ENCODE data around the gene GLS.

The GLS gene

DNA sequence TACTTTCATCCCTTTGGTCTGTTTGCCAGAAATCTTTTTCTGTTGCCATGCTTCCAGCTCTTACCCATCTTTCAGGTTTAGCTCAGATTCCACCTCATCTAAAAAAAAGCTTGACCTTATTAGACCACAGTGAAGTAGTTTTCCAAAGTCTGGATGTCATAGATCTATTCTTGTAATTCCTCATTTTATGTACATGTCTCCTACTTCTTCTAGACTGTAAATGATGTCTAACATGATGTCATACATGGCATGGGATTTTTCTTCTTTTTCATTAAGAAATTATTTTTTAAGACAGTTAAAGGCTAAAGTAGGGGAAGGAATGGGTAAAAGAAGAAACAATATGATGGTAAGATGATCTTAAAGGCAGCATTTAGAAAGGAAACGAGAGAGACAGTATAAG, 11.3 kb downstream of the GLS start:
- H3K4me3 ChIP-seq (ENCODE audit: low read length), result no peak overlapping the region
- no peaks in the 10 kb centered on the region for H3K27me3 ChIP-seq (ENCODE audit: control insufficient read depth, insufficient read depth, low read length)
- H3K27ac ChIP-seq (ENCODE audit: low read depth, low read length), result no peak overlapping the region
- no peaks in the 10 kb centered on the region for H3K36me3 ChIP-seq (ENCODE audit: control insufficient read depth, insufficient read depth, low read length)
- H3K9ac ChIP-seq (ENCODE audit: low read length), result no peak overlapping the region
- peaks cover 21% of the 10 kb centered on the region for H3K4me1 ChIP-seq (ENCODE audit: control insufficient read depth, insufficient read depth, low read length)

DNA sequence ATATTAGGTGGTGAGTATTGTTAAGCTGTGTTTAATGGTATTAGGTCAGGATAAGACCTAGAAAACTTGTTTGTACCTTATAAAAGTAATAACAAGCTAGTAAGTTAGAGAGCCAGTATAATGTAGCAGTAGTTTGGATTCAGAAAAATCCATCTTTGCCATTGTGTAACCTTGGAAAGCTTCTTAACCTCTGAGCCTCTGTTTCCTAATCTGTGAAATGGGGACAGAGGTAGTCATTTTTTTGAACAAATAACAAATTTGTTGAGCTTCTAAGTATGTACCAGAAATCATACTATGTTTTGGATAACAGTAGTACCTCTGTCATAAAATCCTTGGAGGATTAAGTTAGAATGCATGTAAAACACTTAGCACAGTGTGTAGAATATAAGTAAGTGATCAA, 12.5 kb downstream of the GLS start:
- Histone ChIP-seq H3K27me3 (ENCODE audit: control insufficient read depth, insufficient read depth, low read length) (no peaks in the 10 kb centered on the region), H3K4me1 (ENCODE audit: control insufficient read depth, insufficient read depth, low read length) (peaks cover 14% of the 10 kb centered on the region), H3K27ac (ENCODE audit: low read depth, low read length) (no peak overlapping the region), H3K36me3 (ENCODE audit: control insufficient read depth, insufficient read depth, low read length) (no peaks in the 10 kb centered on the region), H3K9ac (ENCODE audit: low read length) (no peak overlapping the region), H3K4me3 (ENCODE audit: low read length) (no peak overlapping the region)

- H3K36me3 ChIP-seq (ENCODE audit: control insufficient read depth, insufficient read depth, low read length), result no peaks in the 10 kb centered on the region
- peaks cover 8% of the 10 kb centered on the region for H3K4me1 ChIP-seq (ENCODE audit: control insufficient read depth, insufficient read depth, low read length)
- no peak overlapping the region for H3K9ac ChIP-seq (ENCODE audit: low read length)
- no peak overlapping the region for H3K27ac ChIP-seq (ENCODE audit: low read depth, low read length)
- H3K4me3 ChIP-seq (ENCODE audit: low read length), result no peak overlapping the region
- no peaks in the 10 kb centered on the region for H3K27me3 ChIP-seq (ENCODE audit: control insufficient read depth, insufficient read depth, low read length)
Measured at GRCh38 chr2:190896477-190896876, 15.9 kb downstream of the GLS start.

DNA sequence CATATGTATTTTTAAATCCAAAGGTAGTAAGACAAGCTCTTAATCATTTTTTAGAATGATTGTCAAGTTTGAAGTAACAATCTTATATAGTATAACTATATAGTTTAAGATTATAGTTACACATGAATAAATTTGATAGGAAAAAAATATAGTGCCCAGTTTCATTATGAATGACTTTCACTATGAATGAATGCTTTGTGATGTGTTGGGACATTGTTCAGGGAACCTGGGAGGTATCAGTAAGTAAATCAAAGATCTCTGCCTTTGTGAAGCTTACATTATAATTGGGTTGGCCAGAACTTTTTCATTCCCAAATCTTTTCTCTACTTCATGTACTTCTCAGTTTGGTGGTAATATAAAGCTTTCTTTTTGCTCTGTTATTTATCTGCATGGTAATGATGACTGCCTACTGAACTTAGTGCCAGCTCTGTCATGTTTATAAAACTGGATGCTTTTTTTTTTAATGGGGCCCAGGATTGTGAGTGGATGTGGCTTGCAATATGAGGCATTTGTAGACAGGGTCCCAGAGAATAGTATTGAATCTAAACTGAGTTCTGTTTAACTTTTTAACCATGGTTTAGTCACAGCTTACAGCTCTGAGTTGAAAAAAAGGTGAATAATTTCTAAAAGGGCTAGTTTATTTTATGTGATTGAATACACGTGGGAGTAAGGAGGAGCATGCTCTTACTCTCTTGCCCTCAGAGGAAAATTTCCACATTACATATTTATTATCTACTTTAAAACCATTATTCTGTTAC, 23.3 kb downstream of the GLS start:
- peaks cover 3% of the 10 kb centered on the region for H3K4me1 ChIP-seq (ENCODE audit: control insufficient read depth, insufficient read depth, low read length)
- H3K36me3 ChIP-seq (ENCODE audit: control insufficient read depth, insufficient read depth, low read length), result peaks cover 4% of the 10 kb centered on the region
- H3K9ac ChIP-seq (ENCODE audit: low read length), result no peak overlapping the region
- no peak overlapping the region for H3K4me3 ChIP-seq (ENCODE audit: low read length)
- H3K27me3 ChIP-seq (ENCODE audit: control insufficient read depth, insufficient read depth, low read length), result no peaks in the 10 kb centered on the region
- no peak overlapping the region for H3K27ac ChIP-seq (ENCODE audit: low read depth, low read length)

GRCh38 chr2:190904640-190905261, 24.1 kb downstream of the GLS start:
- H3K4me1 ChIP-seq (ENCODE audit: control insufficient read depth, insufficient read depth, low read length), result peaks cover 3% of the 10 kb centered on the region
- H3K27ac ChIP-seq (ENCODE audit: low read depth, low read length), result no peak overlapping the region
- H3K36me3 ChIP-seq (ENCODE audit: control insufficient read depth, insufficient read depth, low read length), result peaks cover 4% of the 10 kb centered on the region
- H3K27me3 ChIP-seq (ENCODE audit: control insufficient read depth, insufficient read depth, low read length), result no peaks in the 10 kb centered on the region
- no peak overlapping the region for H3K9ac ChIP-seq (ENCODE audit: low read length)
- no peak overlapping the region for H3K4me3 ChIP-seq (ENCODE audit: low read length)

GRCh38 chr2:190908532-190908931, 27.9 kb downstream of the GLS start:
- no peaks in the 10 kb centered on the region for H3K36me3 ChIP-seq (ENCODE audit: control insufficient read depth, insufficient read depth, low read length)
- H3K4me1 ChIP-seq (ENCODE audit: control insufficient read depth, insufficient read depth, low read length), result peaks cover 3% of the 10 kb centered on the region
- no peak overlapping the region for H3K27ac ChIP-seq (ENCODE audit: low read depth, low read length)

DNA sequence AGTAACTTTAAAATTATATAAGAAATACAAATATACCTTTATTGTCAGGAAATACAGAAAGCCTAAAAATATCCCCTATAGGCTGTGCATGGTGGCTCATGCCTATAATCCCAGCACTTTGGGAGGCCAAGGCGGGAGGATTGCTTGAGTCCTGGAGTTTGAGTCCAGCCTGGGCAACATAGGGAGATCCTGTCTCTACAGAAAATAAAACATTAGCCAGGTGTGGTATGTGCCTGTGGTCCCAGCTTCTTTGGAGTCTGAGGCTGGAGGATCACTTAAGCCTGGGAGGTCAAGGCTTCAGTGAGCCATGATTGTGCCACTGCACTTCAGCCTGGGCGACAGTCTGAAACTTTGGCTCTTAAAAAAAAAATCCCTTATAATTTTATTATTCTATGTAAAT, 29.1 kb downstream of the GLS start:
- peaks cover under 1% of the 10 kb centered on the region for H3K4me1 ChIP-seq (ENCODE audit: control insufficient read depth, insufficient read depth, low read length)
- no peaks in the 10 kb centered on the region for H3K36me3 ChIP-seq (ENCODE audit: control insufficient read depth, insufficient read depth, low read length)
- no peaks in the 10 kb centered on the region for H3K27me3 ChIP-seq (ENCODE audit: control insufficient read depth, insufficient read depth, low read length)
- no peak overlapping the region for H3K27ac ChIP-seq (ENCODE audit: low read depth, low read length)
- H3K9ac ChIP-seq (ENCODE audit: low read length), result no peak overlapping the region
- H3K4me3 ChIP-seq (ENCODE audit: low read length), result no peak overlapping the region

More at GRCh38 chr2:190908532-190908931, 27.9 kb downstream of the GLS start:
- Histone ChIP-seq H3K9ac (ENCODE audit: low read length) (no peak overlapping the region), H3K4me3 (ENCODE audit: low read length) (no peak overlapping the region), H3K27me3 (ENCODE audit: control insufficient read depth, insufficient read depth, low read length) (no peaks in the 10 kb centered on the region)

GRCh38 chr2:190910341-190911136, 29.9 kb downstream of the GLS start:
- Histone ChIP-seq H3K27ac (ENCODE audit: low read depth, low read length) (no peak overlapping the region), H3K9ac (ENCODE audit: low read length) (no peak overlapping the region), H3K36me3 (ENCODE audit: control insufficient read depth, insufficient read depth, low read length) (no peaks in the 10 kb centered on the region), H3K4me3 (ENCODE audit: low read length) (no peak overlapping the region), H3K27me3 (ENCODE audit: control insufficient read depth, insufficient read depth, low read length) (no peaks in the 10 kb centered on the region), H3K4me1 (ENCODE audit: control insufficient read depth, insufficient read depth, low read length) (no peaks in the 10 kb centered on the region)

- H3K4me3 ChIP-seq (ENCODE audit: low read length), result no peak overlapping the region
- no peaks in the 10 kb centered on the region for H3K4me1 ChIP-seq (ENCODE audit: control insufficient read depth, insufficient read depth, low read length)
- H3K36me3 ChIP-seq (ENCODE audit: control insufficient read depth, insufficient read depth, low read length), result peaks cover 2% of the 10 kb centered on the region
- H3K9ac ChIP-seq (ENCODE audit: low read length), result no peak overlapping the region
- no peaks in the 10 kb centered on the region for H3K27me3 ChIP-seq (ENCODE audit: control insufficient read depth, insufficient read depth, low read length)
- H3K27ac ChIP-seq (ENCODE audit: low read depth, low read length), result no peak overlapping the region
Measured at GRCh38 chr2:190911813-190912212, 31.2 kb downstream of the GLS start.

GRCh38 chr2:190912726-190913125, 32.1 kb downstream of the GLS start:
- Histone ChIP-seq H3K27ac (ENCODE audit: low read depth, low read length) (no peak overlapping the region), H3K4me1 (ENCODE audit: control insufficient read depth, insufficient read depth, low read length) (no peaks in the 10 kb centered on the region), H3K4me3 (ENCODE audit: low read length) (no peak overlapping the region), H3K9ac (ENCODE audit: low read length) (no peak overlapping the region), H3K36me3 (ENCODE audit: control insufficient read depth, insufficient read depth, low read length) (peaks cover 2% of the 10 kb centered on the region), H3K27me3 (ENCODE audit: control insufficient read depth, insufficient read depth, low read length) (no peaks in the 10 kb centered on the region)

DNA sequence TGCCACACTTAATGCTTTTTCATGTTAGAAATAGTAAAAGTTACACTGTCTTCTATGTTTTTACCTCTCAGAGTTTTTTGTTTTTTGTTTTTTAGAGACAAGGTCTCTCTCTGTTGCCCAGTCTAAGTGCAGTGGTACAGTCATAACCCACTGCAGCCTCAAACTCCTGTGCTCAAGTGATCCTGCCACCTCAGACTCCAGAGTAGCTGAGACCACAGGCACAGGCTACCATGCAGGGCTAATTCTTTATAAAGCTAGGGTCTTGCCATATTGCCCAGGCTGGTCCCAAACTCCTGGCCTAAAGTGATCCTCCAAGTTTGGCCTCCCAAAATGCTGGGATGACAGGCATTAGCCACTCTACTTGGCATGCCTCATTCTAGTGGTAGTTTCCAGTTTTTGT, 33.1 kb downstream of the GLS start:
- H3K4me3 ChIP-seq (ENCODE audit: low read length), result no peak overlapping the region
- no peaks in the 10 kb centered on the region for H3K4me1 ChIP-seq (ENCODE audit: control insufficient read depth, insufficient read depth, low read length)
- peaks cover 2% of the 10 kb centered on the region for H3K36me3 ChIP-seq (ENCODE audit: control insufficient read depth, insufficient read depth, low read length)
- H3K27ac ChIP-seq (ENCODE audit: low read depth, low read length), result no peak overlapping the region
- no peaks in the 10 kb centered on the region for H3K27me3 ChIP-seq (ENCODE audit: control insufficient read depth, insufficient read depth, low read length)
- H3K9ac ChIP-seq (ENCODE audit: low read length), result no peak overlapping the region

DNA sequence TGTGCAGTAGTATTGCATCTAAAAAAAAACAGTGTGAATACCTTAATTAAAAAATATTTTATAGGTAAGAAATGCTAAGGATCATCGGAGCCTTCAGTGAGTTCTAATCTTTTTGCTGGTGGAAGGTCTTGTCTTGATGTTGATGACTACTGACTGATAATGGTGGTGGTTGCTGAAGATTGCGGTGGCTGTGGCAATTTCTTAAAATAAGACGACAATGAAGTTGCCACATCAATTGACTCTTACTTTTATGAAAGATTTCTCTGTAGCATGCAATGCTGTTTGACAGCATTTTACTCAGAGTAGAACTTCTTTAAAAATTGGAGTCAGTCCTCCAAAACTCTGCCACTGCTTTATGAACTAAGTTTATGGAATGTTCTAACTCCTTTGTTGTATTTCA, 36.2 kb downstream of the GLS start:
- Histone ChIP-seq H3K4me1 (ENCODE audit: control insufficient read depth, insufficient read depth, low read length) (no peaks in the 10 kb centered on the region), H3K27ac (ENCODE audit: low read depth, low read length) (no peak overlapping the region), H3K9ac (ENCODE audit: low read length) (no peak overlapping the region), H3K36me3 (ENCODE audit: control insufficient read depth, insufficient read depth, low read length) (peaks cover 2% of the 10 kb centered on the region), H3K4me3 (ENCODE audit: low read length) (no peak overlapping the region), H3K27me3 (ENCODE audit: control insufficient read depth, insufficient read depth, low read length) (no peaks in the 10 kb centered on the region)

Data from rectal smooth muscle tissue (tissue), 1 donor.